Upper lobe of right lung (tissue), 1 donor: ENCODE results near the gene IGF1R. TPM values are rescaled to one million over a fixed set of nuclear protein-coding genes. Genes with fewer than 3 reads are reported as not detected.

ENCODE experiments used
- ATAC-seq: fragments of 200-7000 bp; cut with Tn5 transposase; one replicate; pipeline ENCODE4 v1.9.1; 2020; ENCODE audit warnings: mild to moderate bottlenecking, moderate library complexity
- DNase-seq: peaks from one replicate; pipeline ENCODE4 v3.0.0-alpha.2; 2020
- H3K27ac ChIP-seq: fragments of 200-600 bp; one replicate; pipeline ENCODE4 v1.8.0; 2022
- H3K27me3 ChIP-seq: fragments of 200-600 bp; one replicate; pipeline ENCODE4 v1.8.0; 2022; ENCODE audit warnings: mild to moderate bottlenecking
- H3K36me3 ChIP-seq: fragments of 200-600 bp; one replicate; pipeline ENCODE4 v1.8.0; 2022
- H3K4me1 ChIP-seq: fragments of 200-600 bp; one replicate; pipeline ENCODE4 v1.8.0; 2022
- H3K4me3 ChIP-seq: fragments of 200-600 bp; one replicate; pipeline ENCODE4 v1.8.0; 2022; ENCODE audit warnings: mild to moderate bottlenecking
- H3K9me3 ChIP-seq: fragments of 200-600 bp; one replicate; pipeline ENCODE4 v1.8.0; 2022
- CTCF ChIP-seq: fragments of 200-600 bp; IDR thresholded peaks from one replicate; pipeline ENCODE4 v1.8.0; 2022; ENCODE audit warnings: antibody characterized with exemption
- intact Hi-C: fragments of 100-400 bp; cut with DNase I; formaldehyde crosslinking; loops from one replicate; pipeline ENCODE4 v1.11.0; 2022
- total RNA-seq: library from RNA; stranded (reverse); fragmentation: NEBNext Ultra II Directional; extraction: Animal tissue kit (Norgen Biotek cat#: 25700); gene quantifications from one replicate; pipeline ENCODE4 v1.2.1, GENCODE V29; 2021
- donor health status: DM: no; HTN: yes; CAD: no; lungs with severe emphysema.

IGF1R gene
- total RNA-seq, 1 donor from 2014 or later: 40.0 TPM

GRCh38 chr15:98861188-98861587 is 212.8 kb downstream of the IGF1R start:
- TF ChIP-seq CTCF: no peak
- ATAC-seq (no peak), DNase-seq (no peak)
- Histone ChIP-seq H3K9me3 (no peaks in the 10 kb centered on the region), H3K27ac (peak overlapping the region; percentile 61), H3K4me1 (peaks cover 38% of the 10 kb centered on the region), H3K4me3 (no peak overlapping the region), H3K27me3 (no peaks in the 10 kb centered on the region), H3K36me3 (no peaks in the 10 kb centered on the region)
- intact Hi-C loops: no loop called here

DNA sequence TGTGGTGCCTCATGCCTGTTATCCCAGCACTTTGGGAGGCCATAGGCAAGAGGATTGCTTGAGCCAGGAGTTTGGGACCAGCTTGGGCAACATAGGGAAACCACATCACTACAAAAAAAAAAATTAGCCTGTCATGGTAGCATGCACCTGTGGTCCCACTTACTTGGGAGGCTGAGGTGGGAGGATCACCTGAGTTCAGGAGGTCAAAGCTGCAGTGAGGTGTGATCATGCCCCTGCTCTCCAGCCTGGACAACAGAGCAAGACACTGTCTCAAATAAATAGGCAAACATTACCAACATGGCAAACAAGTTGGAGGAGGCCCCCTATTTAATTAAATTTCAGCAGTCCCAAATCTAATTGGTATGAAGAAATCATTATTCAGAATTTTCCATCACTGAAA is 215.6 kb downstream of the IGF1R start:
- intact Hi-C loops: no loop called here
- no peak overlapping the region for H3K4me3 ChIP-seq
- H3K9me3 ChIP-seq: no peaks in the 10 kb centered on the region
- TF ChIP-seq CTCF: no peak
- peaks cover 23% of the 10 kb centered on the region for H3K4me1 ChIP-seq
- H3K27ac ChIP-seq: no peak overlapping the region
- no peak for ATAC-seq
- no peaks in the 10 kb centered on the region for H3K27me3 ChIP-seq
- no peak for DNase-seq
- no peaks in the 10 kb centered on the region for H3K36me3 ChIP-seq

DNA sequence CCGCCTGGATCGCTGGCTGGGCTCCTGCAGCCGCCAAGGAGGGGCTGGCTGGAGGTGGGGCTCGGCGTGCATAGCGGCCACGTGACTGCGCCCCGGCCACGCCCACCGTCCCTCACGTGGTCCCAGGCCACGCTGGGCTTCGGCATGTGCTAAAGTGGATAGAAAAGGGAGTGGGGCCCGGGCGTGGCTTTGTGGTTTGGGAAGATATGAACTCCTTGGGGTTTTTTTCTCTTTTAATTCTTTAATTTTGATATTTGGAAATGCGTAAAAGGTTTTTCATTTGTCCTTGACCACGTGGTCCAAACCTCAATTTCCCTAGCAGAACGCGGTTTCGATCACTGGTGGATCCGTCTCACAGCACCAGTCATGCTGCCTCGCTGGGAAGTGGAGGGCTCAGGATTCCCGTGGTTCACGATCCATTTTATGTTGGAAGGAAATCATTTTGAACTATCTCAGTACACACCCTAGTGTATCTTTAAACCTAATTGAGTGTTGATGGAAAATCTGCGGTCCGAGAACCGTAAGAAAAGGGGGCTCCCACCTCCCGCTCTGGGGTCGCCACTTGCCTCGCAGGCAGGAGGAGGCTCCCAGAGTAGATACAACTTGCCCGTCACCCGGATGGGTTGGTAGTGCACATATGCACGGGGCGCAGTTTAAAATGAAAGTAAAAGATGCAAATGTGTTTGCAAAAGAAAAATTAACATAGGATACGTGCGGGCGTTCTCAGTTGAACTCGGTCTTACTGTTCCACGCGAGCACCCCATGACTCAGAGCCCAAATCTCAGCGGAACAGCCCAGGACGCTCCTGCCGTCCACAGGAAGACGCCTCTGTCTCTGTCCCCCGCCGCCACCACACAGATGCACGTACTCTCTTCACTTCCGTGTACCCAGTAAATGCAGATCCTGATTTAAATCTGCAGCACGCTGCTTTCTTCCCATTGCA is 217.3 kb downstream of the IGF1R start:
- Histone ChIP-seq H3K27ac (peak overlapping the region; percentile 68), H3K4me1 (peaks cover 16% of the 10 kb centered on the region), H3K36me3 (no peaks in the 10 kb centered on the region), H3K4me3 (peak overlapping the region; percentile 50), H3K27me3 (no peaks in the 10 kb centered on the region), H3K9me3 (no peaks in the 10 kb centered on the region)
- peak; percentile 92 for ATAC-seq
- no peak for TF ChIP-seq CTCF
- intact Hi-C loops: no loop called here
- DNase-seq: peak; percentile 89

GRCh38 chr15:98866511-98866910 is 218.2 kb downstream of the IGF1R start:
- intact Hi-C loops: no loop called here
- ATAC-seq: no peak
- DNase-seq: no peak
- peak overlapping the region; percentile 68 for H3K27ac ChIP-seq
- peak overlapping the region; percentile 50 for H3K4me3 ChIP-seq
- no peaks in the 10 kb centered on the region for H3K9me3 ChIP-seq
- peaks cover 10% of the 10 kb centered on the region for H3K4me1 ChIP-seq
- no peaks in the 10 kb centered on the region for H3K27me3 ChIP-seq
- no peak for TF ChIP-seq CTCF
- no peaks in the 10 kb centered on the region for H3K36me3 ChIP-seq

DNA sequence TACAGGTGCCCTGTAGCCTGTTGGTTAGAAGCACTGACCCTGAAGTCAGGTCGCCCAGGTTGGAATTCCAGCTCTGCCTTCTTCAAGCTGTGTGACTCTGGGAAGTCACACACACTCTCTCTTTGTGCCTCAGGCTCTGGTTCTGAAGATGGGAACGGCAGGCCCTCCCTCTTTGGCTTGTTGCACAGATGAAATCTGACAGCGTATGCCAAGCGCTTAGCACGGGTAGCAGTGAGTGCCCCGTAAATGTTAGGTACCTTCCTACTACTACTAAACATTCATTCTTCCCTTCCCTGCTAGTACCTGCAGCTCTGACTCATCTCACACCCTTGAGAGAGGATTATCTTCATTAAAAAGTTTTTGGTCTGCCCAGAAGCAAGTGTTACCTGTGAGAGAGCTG is 220.2 kb downstream of the IGF1R start:
- no peaks in the 10 kb centered on the region for H3K36me3 ChIP-seq
- ATAC-seq (no peak), DNase-seq (no peak)
- no peaks in the 10 kb centered on the region for H3K27me3 ChIP-seq
- no peak overlapping the region for H3K4me3 ChIP-seq
- no peaks in the 10 kb centered on the region for H3K9me3 ChIP-seq
- no peak for TF ChIP-seq CTCF
- intact Hi-C loops: no loop called here
- H3K4me1 ChIP-seq: peaks cover 10% of the 10 kb centered on the region
- no peak overlapping the region for H3K27ac ChIP-seq
